A549 (cell line): ENCODE measurements around the gene ZXDC. TPM values are rescaled to one million over a fixed set of nuclear protein-coding genes. Genes with fewer than 3 reads are reported as not detected.

Source experiments
- ATAC-seq, 2 experiments: fragments of 200-7000 bp in 1 of 2; fragments of >200 bp in 1 of 2; cut with Nextera tagmentation in 1 of 2; cut with Tn5 transposase in 1 of 2; 3 replicates each; pipeline versions ENCODE4 v1.8.0 to v1.9.1; 2018 to 2020; ENCODE audit warnings: mild to moderate bottlenecking in 1 of 2, moderate library complexity in 1 of 2
- CTCF ChIA-PET: fragments of 300-600 bp; sonication (Branson Sonifier 250); formaldehyde crosslinking; extraction: SDS; loops from one replicate; lab custom pipeline; 2021; ENCODE audit warnings: antibody characterized with exemption, inconsistent platforms; lab: Yijun Ruan, JAX
- POLR2A ChIA-PET: fragments of 350-600 bp; formaldehyde crosslinking; extraction: SDS; loops from one replicate; lab custom pipeline; 2021; ENCODE audit warnings: antibody characterized with exemption, inconsistent platforms; lab: Yijun Ruan, JAX
- DNase-seq, 2 experiments: peaks; one replicate each; pipeline versions ENCODE4 v3.0.0 to v3.0.0-alpha.2; 2011 to 2016; ENCODE audit warnings: low read depth in 1 of 2, low spot score in 1 of 2
- FAIRE-seq: peaks from 2 replicates; lab custom pipeline; 2011; peaks lifted over from hg19 to GRCh38; lab: Jason Lieb, UNC
- H3K27ac ChIP-seq, 2 experiments: fragments of >200 bp; sonication (Bioruptor Twin); formaldehyde crosslinking; 3 replicates each; pipeline ENCODE4 v1.5.1; 2016 to 2017
- H3K4me1 ChIP-seq: fragments of >200 bp; sonication (Bioruptor Twin); formaldehyde crosslinking; 3 replicates; pipeline ENCODE4 v1.6.1; 2016
- H3K4me2 ChIP-seq: fragments of >200 bp; sonication (Bioruptor Twin); formaldehyde crosslinking; 3 replicates; pipeline ENCODE4 v1.6.1; 2016
- H3K4me3 ChIP-seq: fragments of >200 bp; sonication (Bioruptor Twin); formaldehyde crosslinking; 3 replicates; pipeline ENCODE4 v1.5.1; 2016
- H3K9me3 ChIP-seq: fragments of >200 bp; sonication (Bioruptor Twin); formaldehyde crosslinking; 3 replicates; pipeline ENCODE4 v1.6.1; 2016
- CEBPB ChIP-seq, 2 experiments: fragments of >200 bp in 1 of 2; sonication (Bioruptor Twin) in 1 of 2; formaldehyde crosslinking in 1 of 2; IDR thresholded peaks; 2 replicates each; pipeline ENCODE4 v1.6.1; 2012 to 2016
- CTCF ChIP-seq: fragments of >200 bp; sonication (Bioruptor Twin); formaldehyde crosslinking; IDR thresholded peaks from 3 replicates; pipeline ENCODE4 v1.5.1; 2016
- ELK1 ChIP-seq: fragments of 150-350 bp; IDR thresholded peaks from 2 replicates; pipeline ENCODE4 v1.6.1; 2014; ENCODE audit warnings: low read depth, mild to moderate bottlenecking, low read length
- EP300 ChIP-seq, 2 experiments: fragments of >200 bp; sonication (Bioruptor Twin); formaldehyde crosslinking; IDR thresholded peaks; 2 replicates in 1 of 2; 3 replicates in 1 of 2; pipeline ENCODE4 v1.6.1; 2016 to 2017
- FOXS1 ChIP-seq: fragments of 250-450 bp; sonication (Bioruptor Pico); IDR thresholded peaks from 2 replicates; pipeline ENCODE4 v1.5.0; 2020; ENCODE audit warnings: mild to moderate bottlenecking, moderate library complexity
- GATA3 ChIP-seq: IDR thresholded peaks from 2 replicates; pipeline ENCODE4 v1.6.1; 2012; ENCODE audit warnings: borderline replicate concordance
- HMGXB4 ChIP-seq: fragments of 250-450 bp; sonication (Bioruptor Pico); IDR thresholded peaks from 2 replicates; pipeline ENCODE4 v1.5.0; 2021; ENCODE audit warnings: mild to moderate bottlenecking, moderate library complexity, borderline replicate concordance
- HOXB5 ChIP-seq: fragments of 250-450 bp; sonication (Bioruptor Pico); IDR thresholded peaks from 2 replicates; pipeline ENCODE4 v1.5.0; 2020; ENCODE audit warnings: mild to moderate bottlenecking, moderate library complexity
- JUN ChIP-seq, 2 experiments: fragments of >200 bp; sonication (Bioruptor Twin); formaldehyde crosslinking; IDR thresholded peaks; 2 replicates in 1 of 2; 3 replicates in 1 of 2; pipeline ENCODE4 v1.6.1; 2016 to 2017
- JUNB ChIP-seq: fragments of >200 bp; sonication (Bioruptor Twin); formaldehyde crosslinking; IDR thresholded peaks from 2 replicates; pipeline ENCODE4 v1.6.1; 2016
- MAX ChIP-seq: IDR thresholded peaks from 2 replicates; pipeline ENCODE4 v1.6.1; 2012
- MAZ ChIP-seq: fragments of 150-350 bp; IDR thresholded peaks from 2 replicates; pipeline ENCODE4 v1.6.1; 2014; ENCODE audit warnings: antibody characterized with exemption, low read depth, low read length, borderline replicate concordance
- NFE2L2 ChIP-seq: fragments of 150-350 bp; conservative IDR thresholded peaks from 2 replicates; pipeline ENCODE4 v1.6.1; 2014; ENCODE audit warnings: low read length
- NR3C1 ChIP-seq: fragments of >200 bp; sonication (Bioruptor Twin); formaldehyde crosslinking; IDR thresholded peaks from 3 replicates; pipeline ENCODE4 v1.6.1; 2017
- POLR2AphosphoS2 ChIP-seq: conservative IDR thresholded peaks from 2 replicates; pipeline ENCODE4 v1.6.1; 2012; ENCODE audit warnings: low read length, improper control_type of control experiment, inconsistent platforms
- RARB ChIP-seq: fragments of 250-450 bp; sonication (Bioruptor Pico); IDR thresholded peaks from 2 replicates; pipeline ENCODE4 v1.8.0; 2021; ENCODE audit warnings: mild to moderate bottlenecking, moderate library complexity
- RCOR1 ChIP-seq: fragments of 150-350 bp; IDR thresholded peaks from 2 replicates; pipeline ENCODE4 v1.6.1; 2014; ENCODE audit warnings: antibody characterized with exemption, low read length, low read depth
- RFX5 ChIP-seq: fragments of 450-650 bp; IDR thresholded peaks from 2 replicates; pipeline ENCODE4 v1.7.1; 2014; ENCODE audit warnings: antibody characterized with exemption, mild to moderate bottlenecking, moderate library complexity
- SREBF2 ChIP-seq: fragments of 450-650 bp; IDR thresholded peaks from 2 replicates; pipeline ENCODE4 v1.6.1; 2014; ENCODE audit warnings: mild to moderate bottlenecking, moderate library complexity
- TFCP2L1 ChIP-seq: fragments of 250-450 bp; sonication (Bioruptor Pico); IDR thresholded peaks from 2 replicates; pipeline ENCODE4 v1.5.0; 2021; ENCODE audit warnings: mild to moderate bottlenecking
- TP53 ChIP-seq: fragments of 250-450 bp; sonication (Bioruptor Pico); IDR thresholded peaks from 2 replicates; pipeline ENCODE4 v1.5.0; 2021; ENCODE audit warnings: mild to moderate bottlenecking, moderate library complexity
- ZSCAN20 ChIP-seq: fragments of 250-450 bp; sonication (Bioruptor Pico); IDR thresholded peaks from 2 replicates; pipeline ENCODE4 v1.8.0; 2022; ENCODE audit warnings: mild to moderate bottlenecking, moderate library complexity
- WGBS: methylation state at CpG from one replicate; pipeline ENCODE4 v1.1.6; 2017; ENCODE audit errors: missing lambda C conversion rate; 5-methylcytosine and 5-hydroxymethylcytosine counted together
- polyA plus RNA-seq, 4 experiments: library from polyadenylated mRNA; depleted of rRNA in 3 of 4; stranded (reverse); fragments of >200 nt; fragmentation: RNase III in 1 of 4; extraction: RNeasy Plus Mini Kit Qiagen cat#74134 plus additional on column Dnase treatment in 1 of 4; gene quantifications; 2 replicates in 3 of 4; 3 replicates in 1 of 4; pipeline ENCODE4 v1.2.3, GENCODE V29; 2011 to 2017
- TF ChIP-seq, protein P1 (sequence below): fragments of >200 bp; sonication (Bioruptor Twin); formaldehyde crosslinking; IDR thresholded peaks from 2 replicates; pipeline ENCODE4 v1.6.1; 2016
- TF ChIP-seq, protein P2 (sequence below): fragments of 450-650 bp; IDR thresholded peaks from 2 replicates; pipeline ENCODE4 v1.6.1; 2014; ENCODE audit warnings: antibody characterized with exemption

The ZXDC gene
- polyA plus RNA-seq, 2 of the 4 experiments (the other 2 are of a cell fraction), result 6.0 to 8.5 TPM

DNA sequence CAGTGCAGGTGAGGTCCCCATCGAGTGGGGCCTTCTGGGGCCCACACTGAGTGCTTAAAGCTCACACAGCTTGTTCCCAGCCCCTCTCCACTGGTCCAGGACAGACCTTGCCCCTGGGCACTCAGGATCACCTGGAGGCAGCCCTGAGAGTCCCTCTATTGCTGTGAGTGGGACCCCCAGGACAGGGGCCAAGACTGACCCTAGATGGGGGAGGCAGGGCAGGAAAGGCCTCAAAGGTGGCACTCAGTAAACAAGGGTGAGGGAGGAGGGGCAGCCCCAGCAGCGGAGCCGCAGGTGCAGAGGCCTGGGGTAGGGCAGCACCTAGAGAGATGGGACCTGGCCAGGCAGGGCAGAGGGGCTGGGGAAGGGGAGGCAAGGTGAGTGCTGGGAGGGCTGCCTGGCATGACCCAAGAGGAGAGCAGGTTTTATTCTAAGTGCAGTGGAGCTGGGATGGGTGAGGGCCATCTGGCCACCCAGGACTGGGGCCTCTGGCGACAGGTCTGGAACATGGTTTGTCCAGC lies 53.1 kb downstream of the ZXDC start:
- no peak for FAIRE-seq
- H3K4me3 ChIP-seq, result no peak overlapping the region
- no peak for DNase-seq
- H3K27ac ChIP-seq, result no peak overlapping the region
- no peak overlapping the region for H3K4me2 ChIP-seq
- POLR2A ChIA-PET, result no interaction called here
- H3K4me1 ChIP-seq, result no peaks in the 10 kb centered on the region
- peaks cover 3% of the 10 kb centered on the region; the same call in 1 of the 3 replicates for H3K9me3 ChIP-seq
- TF ChIP-seq, protein P1, sequence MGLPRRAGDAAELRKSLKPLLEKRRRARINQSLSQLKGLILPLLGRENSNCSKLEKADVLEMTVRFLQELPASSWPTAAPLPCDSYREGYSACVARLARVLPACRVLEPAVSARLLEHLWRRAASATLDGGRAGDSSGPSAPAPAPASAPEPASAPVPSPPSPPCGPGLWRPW, result no peak
- TF ChIP-seq JUNB (no peak), CTCF (no peak), POLR2AphosphoS2 (no peak), NR3C1 (no peak), RFX5 (no peak)
- TF ChIP-seq, protein P2, sequence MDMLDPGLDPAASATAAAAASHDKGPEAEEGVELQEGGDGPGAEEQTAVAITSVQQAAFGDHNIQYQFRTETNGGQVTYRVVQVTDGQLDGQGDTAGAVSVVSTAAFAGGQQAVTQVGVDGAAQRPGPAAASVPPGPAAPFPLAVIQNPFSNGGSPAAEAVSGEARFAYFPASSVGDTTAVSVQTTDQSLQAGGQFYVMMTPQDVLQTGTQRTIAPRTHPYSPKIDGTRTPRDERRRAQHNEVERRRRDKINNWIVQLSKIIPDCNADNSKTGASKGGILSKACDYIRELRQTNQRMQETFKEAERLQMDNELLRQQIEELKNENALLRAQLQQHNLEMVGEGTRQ, result no peak
- TF ChIP-seq, all 56 proteins: peak for 0
- CTCF ChIA-PET, result no interaction called here
- 90% methylated on average over 2 of the region's 4 CpGs for WGBS
- ATAC-seq, result no peak

DNA sequence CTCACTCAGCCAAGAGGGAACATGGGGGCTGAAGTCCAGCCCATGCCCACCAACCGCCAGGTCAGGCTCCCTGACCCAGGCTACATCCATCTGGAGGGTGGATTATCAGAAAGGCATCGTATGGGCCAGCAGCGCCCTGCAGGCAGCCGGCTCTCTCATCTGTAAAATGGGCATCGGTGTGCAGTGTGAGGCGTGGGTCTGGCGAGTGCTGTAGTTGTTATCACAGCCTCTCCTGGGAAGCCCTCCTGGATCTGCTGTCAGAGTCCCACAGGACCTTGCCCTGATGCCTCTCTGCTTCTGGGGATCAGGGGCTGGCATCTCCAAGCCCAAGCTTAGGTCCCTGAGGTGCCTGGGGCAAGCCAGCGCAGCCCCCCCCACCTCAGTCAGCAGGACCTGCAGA lies 53.6 kb downstream of the ZXDC start:
- H3K4me1 ChIP-seq, result no peaks in the 10 kb centered on the region
- DNase-seq (no peak), ATAC-seq (no peak), FAIRE-seq (no peak)
- H3K4me2 ChIP-seq, result no peak overlapping the region
- no peak overlapping the region for H3K27ac ChIP-seq
- CTCF ChIA-PET, result no interaction called here
- H3K9me3 ChIP-seq, result peaks cover 3% of the 10 kb centered on the region; the same call in 1 of the 3 replicates
- TF ChIP-seq SREBF2, result no peak
- no peak for TF ChIP-seq HMGXB4 (CRISPR knock-in tag)
- TF ChIP-seq RARB (CRISPR knock-in tag), result no peak
- no peak for TF ChIP-seq TP53
- no peak for TF ChIP-seq FOXS1 (CRISPR knock-in tag)
- TF ChIP-seq MAZ, result no peak
- TF ChIP-seq JUN (IDR thresholded peaks at IDR 0.05), result no peak
- no peak for TF ChIP-seq HOXB5 (CRISPR knock-in tag)
- TF ChIP-seq TFCP2L1, result no peak
- no peak for TF ChIP-seq ZSCAN20 (CRISPR knock-in tag)
- TF ChIP-seq ELK1, result no peak
- no peak for TF ChIP-seq CEBPB (IDR thresholded peaks at IDR 0.05)
- TF ChIP-seq GATA3, result no peak
- TF ChIP-seq RCOR1, result no peak
- no peak for TF ChIP-seq NFE2L2
- no peak for TF ChIP-seq MAX
- no peak for TF ChIP-seq EP300 (IDR thresholded peaks at IDR 0.05)
- POLR2A ChIA-PET, result no interaction called here
- no peak overlapping the region for H3K4me3 ChIP-seq
- WGBS, result 75% methylated on average over 4 of the region's 8 CpGs
